IMR-90 (cell line): ENCODE measurements around the gene TRIM6. TPM values are rescaled to one million over a fixed set of nuclear protein-coding genes. Genes with fewer than 3 reads are reported as not detected.

Source experiments
- ATAC-seq: fragments of 200-7000 bp; cut with Tn5 transposase; 2 replicates; pipeline ENCODE4 v1.9.1; 2020; ENCODE audit warnings: low read depth, mild to moderate bottlenecking, moderate library complexity
- BruUV-seq: library from RNA; stranded (reverse); fragments of 400-500 nt; replicated peaks from 2 replicates; lab custom pipeline; 2021; lab: Mats Ljungman, UMichigan
- CTCF ChIA-PET: fragments of 300-600 bp; formaldehyde crosslinking; extraction: SDS; loops from one replicate; lab custom pipeline; 2021; ENCODE audit warnings: antibody characterized with exemption; lab: Yijun Ruan, JAX
- POLR2A ChIA-PET: fragments of 300-600 bp; sonication (Branson Sonifier 250); formaldehyde crosslinking; loops from one replicate; lab custom pipeline; 2022; ENCODE audit warnings: antibody characterized with exemption; ENCODE audit not compliant: unreplicated experiment; lab: Charles Lee
- DNase-seq: peaks from one replicate; pipeline ENCODE4 v3.0.0; 2013
- H2AFZ ChIP-seq: replicated peaks from 2 replicates; pipeline ENCODE3; 2013; ENCODE audit warnings: low read length, mild to moderate bottlenecking; ENCODE audit not compliant: poor library complexity
- H2AK5ac ChIP-seq: 2 replicates; pipeline ENCODE4 v1.6.1; 2013; ENCODE audit warnings: low read depth, low read length, inconsistent platforms
- H2AK9ac ChIP-seq: replicated peaks from 2 replicates; pipeline ENCODE3; 2013; ENCODE audit warnings: mild to moderate bottlenecking, low read depth, low read length, moderate library complexity; ENCODE audit not compliant: poor library complexity
- H2BK120ac ChIP-seq: 2 replicates; pipeline ENCODE4 v1.6.1; 2013; ENCODE audit warnings: low read depth, low read length, inconsistent platforms
- H2BK15ac ChIP-seq: 3 replicates; pipeline ENCODE4 v1.6.1; 2013; ENCODE audit warnings: low read depth, low read length, inconsistent platforms
- H2BK20ac ChIP-seq: 2 replicates; pipeline ENCODE4 v1.6.1; 2013; ENCODE audit warnings: low read depth, mild to moderate bottlenecking, inconsistent platforms, low read length, moderate library complexity
- H2BK5ac ChIP-seq: 2 replicates; pipeline ENCODE4 v1.6.1; 2013; ENCODE audit warnings: mild to moderate bottlenecking, low read depth, low read length, inconsistent platforms; ENCODE audit not compliant: poor library complexity, severe bottlenecking
- H3K14ac ChIP-seq: replicated peaks from 2 replicates; pipeline ENCODE4 v1.6.1; 2013; ENCODE audit warnings: low read depth, low read length, inconsistent platforms
- H3K18ac ChIP-seq: 2 replicates; pipeline ENCODE4 v1.6.1; 2013; ENCODE audit warnings: low read depth, low read length, control low read depth
- H3K23ac ChIP-seq: 2 replicates; pipeline ENCODE4 v1.6.1; 2013; ENCODE audit warnings: low read depth, low read length, inconsistent platforms
- H3K27ac ChIP-seq: 2 replicates; pipeline ENCODE4 v1.5.1; 2013; ENCODE audit warnings: mild to moderate bottlenecking, control low read depth, low read length; ENCODE audit not compliant: insufficient read depth
- H3K27me3 ChIP-seq: 2 replicates; pipeline ENCODE4 v1.6.1; 2013; ENCODE audit warnings: low read length; ENCODE audit not compliant: control insufficient read depth, insufficient read depth
- H3K36me3 ChIP-seq: 2 replicates; pipeline ENCODE4 v1.6.1; 2013; ENCODE audit warnings: low read length, mixed read lengths; ENCODE audit not compliant: control insufficient read depth, insufficient read depth
- H3K4ac ChIP-seq: 2 replicates; pipeline ENCODE4 v1.6.1; 2013; ENCODE audit warnings: low read depth, low read length, inconsistent platforms
- H3K4me1 ChIP-seq: 2 replicates; pipeline ENCODE4 v1.6.1; 2013; ENCODE audit warnings: low read length, mixed read lengths; ENCODE audit not compliant: control insufficient read depth, insufficient read depth
- H3K4me2 ChIP-seq: 2 replicates; pipeline ENCODE4 v1.6.1; 2013; ENCODE audit warnings: low read depth, mild to moderate bottlenecking, control low read depth, low read length, moderate library complexity
- H3K4me3 ChIP-seq: 2 replicates; pipeline ENCODE4 v1.5.1; 2013; ENCODE audit warnings: low read depth, mild to moderate bottlenecking, control low read depth, low read length, moderate library complexity; ENCODE audit not compliant: insufficient read depth
- H3K56ac ChIP-seq: 2 replicates; pipeline ENCODE4 v1.6.1; 2013; ENCODE audit warnings: low read length, inconsistent platforms; ENCODE audit not compliant: insufficient read depth; ENCODE audit errors: extremely low read depth
- H3K79me1 ChIP-seq, 2 experiments: 2 replicates each; pipeline ENCODE4 v1.6.1; 2013; ENCODE audit warnings: low read length in 2 of 2, inconsistent platforms in 1 of 2, low read depth in 1 of 2
- H3K9ac ChIP-seq: 2 replicates; pipeline ENCODE4 v1.6.1; 2013; ENCODE audit warnings: low read depth, low read length, control low read depth
- H3K9me1 ChIP-seq: 2 replicates; pipeline ENCODE4 v1.6.1; 2013; ENCODE audit warnings: low read length, inconsistent platforms; ENCODE audit not compliant: insufficient read depth
- H3K9me3 ChIP-seq: 2 replicates; pipeline ENCODE4 v1.6.1; 2013; ENCODE audit warnings: low read length; ENCODE audit not compliant: control insufficient read depth, insufficient read depth
- H4K20me1 ChIP-seq: 2 replicates; pipeline ENCODE4 v1.6.1; 2013; ENCODE audit warnings: low read length, inconsistent platforms; ENCODE audit not compliant: insufficient read depth
- H4K5ac ChIP-seq: 2 replicates; pipeline ENCODE4 v1.6.1; 2013; ENCODE audit warnings: mild to moderate bottlenecking, low read depth, low read length, control low read depth
- H4K8ac ChIP-seq, 2 experiments: 2 replicates each; pipeline ENCODE4 v1.6.1; 2013; ENCODE audit warnings: low read depth in 2 of 2, low read length in 2 of 2, control low read depth in 1 of 2, inconsistent platforms in 1 of 2
- H4K91ac ChIP-seq: 2 replicates; pipeline ENCODE4 v1.6.1; 2013; ENCODE audit warnings: low read depth, low read length, inconsistent platforms; ENCODE audit not compliant: insufficient read depth
- BHLHE40 ChIP-seq: fragments of 150-350 bp; IDR thresholded peaks from 2 replicates; pipeline ENCODE4 v1.6.1; 2016; ENCODE audit warnings: mild to moderate bottlenecking, low read depth, low read length
- CEBPB ChIP-seq: IDR thresholded peaks from 2 replicates; pipeline ENCODE4 v1.6.1; 2012; ENCODE audit warnings: low read depth, low read length, improper control_type of control experiment
- CHD1 ChIP-seq: IDR thresholded peaks from 2 replicates; pipeline ENCODE4 v1.6.1; 2012; ENCODE audit warnings: low read depth, low read length, improper control_type of control experiment
- FOS ChIP-seq: fragments of 150-350 bp; IDR thresholded peaks from 2 replicates; pipeline ENCODE4 v1.6.1; 2016; ENCODE audit warnings: low read depth, low read length
- MAFK ChIP-seq: IDR thresholded peaks from 2 replicates; pipeline ENCODE4 v1.6.1; 2012; ENCODE audit warnings: low read depth, low read length, improper control_type of control experiment
- MAZ ChIP-seq: IDR thresholded peaks from 2 replicates; pipeline ENCODE4 v1.6.1; 2012; ENCODE audit warnings: low read depth, mild to moderate bottlenecking, low read length, improper control_type of control experiment, moderate library complexity, borderline replicate concordance
- MXI1 ChIP-seq: IDR thresholded peaks from 2 replicates; pipeline ENCODE4 v1.6.1; 2012; ENCODE audit warnings: low read depth, mild to moderate bottlenecking, low read length, moderate library complexity, borderline replicate concordance
- NFE2L2 ChIP-seq: fragments of 150-350 bp; IDR thresholded peaks from 2 replicates; pipeline ENCODE4 v1.6.1; 2016; ENCODE audit warnings: low read depth, mild to moderate bottlenecking, low read length
- POLR2A ChIP-seq: IDR thresholded peaks from 2 replicates; pipeline ENCODE4 v1.6.1; 2012; ENCODE audit warnings: mild to moderate bottlenecking, low read depth, low read length
- RAD21 ChIP-seq: IDR thresholded peaks from 2 replicates; pipeline ENCODE4 v1.6.1; 2012; ENCODE audit warnings: low read length, improper control_type of control experiment
- RCOR1 ChIP-seq: IDR thresholded peaks from 2 replicates; pipeline ENCODE4 v1.6.1; 2012; ENCODE audit warnings: mild to moderate bottlenecking, low read length, improper control_type of control experiment; ENCODE audit not compliant: insufficient replicate concordance
- RFX5 ChIP-seq: IDR thresholded peaks from 2 replicates; pipeline ENCODE4 v1.8.0; 2012; ENCODE audit warnings: low read depth, mild to moderate bottlenecking, low read length, moderate library complexity
- SMC3 ChIP-seq: fragments of 150-350 bp; IDR thresholded peaks from 2 replicates; pipeline ENCODE4 v1.6.1; 2016; ENCODE audit warnings: low read depth, mild to moderate bottlenecking, antibody characterized with exemption, low read length, moderate library complexity
- WGBS, 2 experiments: methylation state at CpG; one replicate each; pipeline versions ENCODE4 v1.1.5 to v1.1.7; 2013; ENCODE audit warnings: missing lambda C conversion rate in 2 of 2; ENCODE audit not compliant: insufficient read length in 1 of 2; ENCODE audit errors: extremely low coverage in 2 of 2; 5-methylcytosine and 5-hydroxymethylcytosine counted together
- dilution Hi-C: fragments of 300-500 bp; cut with HindIII; formaldehyde crosslinking; loops from one replicate; pipeline ENCODE4 v1.14.3; 2018; ENCODE audit warnings: low sequenced_read_pairs; ENCODE audit not compliant: unreplicated experiment
- in situ Hi-C: fragments of 300-500 bp; cut with MboI; formaldehyde crosslinking; loops from 3 replicates; pipeline ENCODE4 v1.14.3; 2019; ENCODE audit warnings: low sequenced_read_pairs, inconsistent platforms, mixed read lengths
- intact Hi-C: fragments of 100-400 bp; cut with micrococcal nuclease; formaldehyde crosslinking; loops from 2 replicates; pipeline ENCODE4 v1.10.0; 2022
- polyA plus RNA-seq, 3 experiments: library from polyadenylated mRNA; depleted of rRNA; stranded (reverse); fragments of >200 nt; gene quantifications; 2 replicates each; pipeline ENCODE4 v1.2.3, GENCODE V29; 2012; ENCODE audit warnings: low replicate concordance in 1 of 3
- total RNA-seq: library from RNA; depleted of rRNA; stranded (reverse); fragments of >200 nt; gene quantifications from 2 replicates; pipeline ENCODE4 v1.2.3, GENCODE V29; 2012
- TF ChIP-seq, protein P1 (sequence below): fragments of 150-350 bp; IDR thresholded peaks from 2 replicates; pipeline ENCODE4 v1.6.1; 2017; ENCODE audit warnings: mild to moderate bottlenecking, antibody characterized with exemption, low read length, low read depth
- TF ChIP-seq, protein P2 (sequence below): fragments of 150-350 bp; IDR thresholded peaks from 2 replicates; pipeline ENCODE4 v1.6.1; 2016; ENCODE audit warnings: low read depth, mild to moderate bottlenecking, low read length, moderate library complexity, borderline replicate concordance
- TF ChIP-seq, protein P3 (sequence below): conservative IDR thresholded peaks from 2 replicates; pipeline ENCODE4 v1.5.1; 2012; ENCODE audit warnings: mild to moderate bottlenecking, low read depth, low read length, improper control_type of control experiment

The TRIM6 gene
- total and polyA plus RNA-seq, 2 of the 4 experiments (the other 2 are of a cell fraction), result 3.9 to 4.7 TPM

DNA sequence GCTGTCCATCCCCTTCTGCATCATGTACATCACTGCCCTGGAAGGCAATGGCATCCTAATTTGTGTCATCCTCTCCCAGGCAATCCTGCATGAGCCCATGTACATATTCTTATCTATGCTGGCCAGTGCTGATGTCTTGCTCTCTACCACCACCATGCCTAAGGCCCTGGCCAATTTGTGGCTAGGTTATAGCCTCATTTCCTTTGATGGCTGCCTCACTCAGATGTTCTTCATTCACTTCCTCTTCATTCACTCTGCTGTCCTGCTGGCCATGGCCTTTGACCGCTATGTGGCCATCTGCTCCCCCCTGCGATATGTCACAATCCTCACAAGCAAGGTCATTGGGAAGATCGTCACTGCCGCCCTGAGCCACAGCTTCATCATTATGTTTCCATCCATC lies 15.4 kb upstream of the TRIM6 start:
- no peak for TF ChIP-seq CEBPB
- TF ChIP-seq POLR2A, result no peak
- TF ChIP-seq MAZ, result no peak
- no peak for TF ChIP-seq RAD21
- no peak for TF ChIP-seq BHLHE40
- no peak for TF ChIP-seq NFE2L2
- no peak for TF ChIP-seq SMC3
- no peak for TF ChIP-seq MAFK
- TF ChIP-seq MXI1, result no peak
- TF ChIP-seq FOS, result no peak
- TF ChIP-seq RFX5, result no peak
- no peak for TF ChIP-seq RCOR1
- TF ChIP-seq, protein P1, sequence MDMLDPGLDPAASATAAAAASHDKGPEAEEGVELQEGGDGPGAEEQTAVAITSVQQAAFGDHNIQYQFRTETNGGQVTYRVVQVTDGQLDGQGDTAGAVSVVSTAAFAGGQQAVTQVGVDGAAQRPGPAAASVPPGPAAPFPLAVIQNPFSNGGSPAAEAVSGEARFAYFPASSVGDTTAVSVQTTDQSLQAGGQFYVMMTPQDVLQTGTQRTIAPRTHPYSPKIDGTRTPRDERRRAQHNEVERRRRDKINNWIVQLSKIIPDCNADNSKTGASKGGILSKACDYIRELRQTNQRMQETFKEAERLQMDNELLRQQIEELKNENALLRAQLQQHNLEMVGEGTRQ, result no peak
- no peak for TF ChIP-seq CHD1
- TF ChIP-seq, protein P2, sequence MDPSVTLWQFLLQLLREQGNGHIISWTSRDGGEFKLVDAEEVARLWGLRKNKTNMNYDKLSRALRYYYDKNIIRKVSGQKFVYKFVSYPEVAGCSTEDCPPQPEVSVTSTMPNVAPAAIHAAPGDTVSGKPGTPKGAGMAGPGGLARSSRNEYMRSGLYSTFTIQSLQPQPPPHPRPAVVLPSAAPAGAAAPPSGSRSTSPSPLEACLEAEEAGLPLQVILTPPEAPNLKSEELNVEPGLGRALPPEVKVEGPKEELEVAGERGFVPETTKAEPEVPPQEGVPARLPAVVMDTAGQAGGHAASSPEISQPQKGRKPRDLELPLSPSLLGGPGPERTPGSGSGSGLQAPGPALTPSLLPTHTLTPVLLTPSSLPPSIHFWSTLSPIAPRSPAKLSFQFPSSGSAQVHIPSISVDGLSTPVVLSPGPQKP, result no peak
- TF ChIP-seq, protein P3, sequence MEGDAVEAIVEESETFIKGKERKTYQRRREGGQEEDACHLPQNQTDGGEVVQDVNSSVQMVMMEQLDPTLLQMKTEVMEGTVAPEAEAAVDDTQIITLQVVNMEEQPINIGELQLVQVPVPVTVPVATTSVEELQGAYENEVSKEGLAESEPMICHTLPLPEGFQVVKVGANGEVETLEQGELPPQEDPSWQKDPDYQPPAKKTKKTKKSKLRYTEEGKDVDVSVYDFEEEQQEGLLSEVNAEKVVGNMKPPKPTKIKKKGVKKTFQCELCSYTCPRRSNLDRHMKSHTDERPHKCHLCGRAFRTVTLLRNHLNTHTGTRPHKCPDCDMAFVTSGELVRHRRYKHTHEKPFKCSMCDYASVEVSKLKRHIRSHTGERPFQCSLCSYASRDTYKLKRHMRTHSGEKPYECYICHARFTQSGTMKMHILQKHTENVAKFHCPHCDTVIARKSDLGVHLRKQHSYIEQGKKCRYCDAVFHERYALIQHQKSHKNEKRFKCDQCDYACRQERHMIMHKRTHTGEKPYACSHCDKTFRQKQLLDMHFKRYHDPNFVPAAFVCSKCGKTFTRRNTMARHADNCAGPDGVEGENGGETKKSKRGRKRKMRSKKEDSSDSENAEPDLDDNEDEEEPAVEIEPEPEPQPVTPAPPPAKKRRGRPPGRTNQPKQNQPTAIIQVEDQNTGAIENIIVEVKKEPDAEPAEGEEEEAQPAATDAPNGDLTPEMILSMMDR, result no peak
- Histone ChIP-seq H2AK9ac (no peak overlapping the region), H4K91ac (no peak overlapping the region), H2AK5ac (no peak overlapping the region), H3K14ac (no peak overlapping the region), H3K27ac (no peak overlapping the region), H3K9ac (no peak overlapping the region), H3K27me3 (no peaks in the 10 kb centered on the region; the same call in 1 of the 2 replicates), H3K18ac (no peak overlapping the region), H3K9me1 (no peaks in the 10 kb centered on the region), H2AFZ (no peak overlapping the region), H4K5ac (no peak overlapping the region), H2BK20ac (no peak overlapping the region), H3K79me1 (no peaks in the 10 kb centered on the region), H3K9me3 (no peaks in the 10 kb centered on the region), H3K4me3 (no peak overlapping the region), H4K20me1 (no peaks in the 10 kb centered on the region), H3K4me1 (no peaks in the 10 kb centered on the region), H3K23ac (no peak overlapping the region), H2BK5ac (no peak overlapping the region), H2BK120ac (no peak overlapping the region), H3K4me2 (no peak overlapping the region), H3K36me3 (no peaks in the 10 kb centered on the region), H3K4ac (no peak overlapping the region), H4K8ac (no peak overlapping the region), H2BK15ac (no peak overlapping the region), H3K56ac (no peak overlapping the region)
- no TSS peak for BruUV-seq
- dilution Hi-C loops, result no loop called here
- ChIA-PET POLR2A (no interaction called here), CTCF (no interaction called here)
- intact Hi-C loops, result no loop called here
- no peak for DNase-seq
- WGBS, 2 experiments, result 100% methylated on average over 2 of the region's 4 CpGs; no CpG with 5 or more reads in 1 of the 2 experiments
- in situ Hi-C loops, result no loop called here
- no peak for ATAC-seq
